ENCODE results near the gene AGRN.

The AGRN gene

DNA sequence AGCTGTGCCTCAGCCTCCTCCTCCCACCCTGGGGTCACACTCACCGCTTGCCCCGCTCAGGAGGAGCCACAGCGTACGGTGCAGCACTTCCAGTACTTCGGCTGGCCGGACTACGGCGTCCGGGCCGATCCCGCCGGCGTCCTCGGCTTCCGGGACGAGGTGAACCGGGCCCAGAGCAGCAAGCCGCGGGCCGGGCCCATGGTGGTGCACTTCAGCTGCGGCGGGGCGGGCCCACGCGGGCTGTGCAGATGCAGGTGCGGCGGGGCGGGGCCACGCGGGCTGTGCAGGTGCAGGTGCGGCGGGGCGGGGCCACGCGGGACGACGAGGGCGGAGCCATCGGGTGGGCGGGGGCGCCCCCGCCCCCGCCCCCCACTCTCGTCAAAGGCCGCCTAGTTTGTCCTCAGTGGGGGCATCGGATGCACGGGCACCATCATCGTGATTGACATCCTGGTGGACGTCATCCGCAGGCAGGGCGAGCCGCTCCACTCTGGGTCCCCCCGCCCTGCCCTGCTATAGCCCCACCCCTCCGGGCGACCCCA lies 48.7 kb downstream of the AGRN start:
- DNase-seq (ENCODE audit: low read depth), result no peak
- H3K4me3 ChIP-seq (ENCODE audit: low read length), result peak overlapping the region; percentile 78
- TF ChIP-seq, protein P1, sequence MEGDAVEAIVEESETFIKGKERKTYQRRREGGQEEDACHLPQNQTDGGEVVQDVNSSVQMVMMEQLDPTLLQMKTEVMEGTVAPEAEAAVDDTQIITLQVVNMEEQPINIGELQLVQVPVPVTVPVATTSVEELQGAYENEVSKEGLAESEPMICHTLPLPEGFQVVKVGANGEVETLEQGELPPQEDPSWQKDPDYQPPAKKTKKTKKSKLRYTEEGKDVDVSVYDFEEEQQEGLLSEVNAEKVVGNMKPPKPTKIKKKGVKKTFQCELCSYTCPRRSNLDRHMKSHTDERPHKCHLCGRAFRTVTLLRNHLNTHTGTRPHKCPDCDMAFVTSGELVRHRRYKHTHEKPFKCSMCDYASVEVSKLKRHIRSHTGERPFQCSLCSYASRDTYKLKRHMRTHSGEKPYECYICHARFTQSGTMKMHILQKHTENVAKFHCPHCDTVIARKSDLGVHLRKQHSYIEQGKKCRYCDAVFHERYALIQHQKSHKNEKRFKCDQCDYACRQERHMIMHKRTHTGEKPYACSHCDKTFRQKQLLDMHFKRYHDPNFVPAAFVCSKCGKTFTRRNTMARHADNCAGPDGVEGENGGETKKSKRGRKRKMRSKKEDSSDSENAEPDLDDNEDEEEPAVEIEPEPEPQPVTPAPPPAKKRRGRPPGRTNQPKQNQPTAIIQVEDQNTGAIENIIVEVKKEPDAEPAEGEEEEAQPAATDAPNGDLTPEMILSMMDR (conservative IDR thresholded peaks at IDR 0.05; ENCODE audit: low read depth, low read length), result no peak

DNA sequence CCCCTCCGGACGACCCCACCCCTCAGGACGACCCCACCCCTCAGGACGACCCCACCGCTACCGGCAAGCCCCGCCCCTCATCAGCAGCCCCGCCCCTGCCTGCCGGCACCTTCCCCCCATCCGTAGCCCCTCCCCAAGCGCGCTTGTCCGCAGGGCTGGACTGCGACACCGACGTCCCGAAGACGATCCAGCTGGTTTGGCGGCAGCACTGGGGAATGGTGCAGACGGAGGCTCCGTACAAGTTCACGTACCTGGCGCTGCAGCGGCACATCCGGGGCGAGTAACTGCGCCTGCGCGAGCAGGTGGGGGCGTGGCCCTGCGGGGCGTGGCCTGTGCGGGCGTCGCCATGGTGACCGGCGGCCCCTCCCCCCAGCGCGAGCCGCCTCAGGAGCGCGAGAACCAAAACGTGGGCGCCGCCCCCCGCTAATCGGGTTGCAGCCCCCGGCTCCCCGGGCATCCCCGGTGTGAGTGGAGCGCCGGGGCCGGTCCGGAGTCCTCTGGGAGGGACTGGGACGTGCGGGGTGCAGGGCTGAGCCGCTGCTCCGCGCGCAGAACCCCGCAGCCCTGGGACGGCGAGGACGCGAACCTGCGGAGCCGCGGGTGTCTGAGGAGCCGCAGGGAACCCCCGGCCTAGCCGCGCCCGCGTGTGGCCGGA lies 49.3 kb downstream of the AGRN start:
- TF ChIP-seq, protein P1 (conservative IDR thresholded peaks at IDR 0.05; ENCODE audit: low read depth, low read length), result no peak
- no peak for DNase-seq (ENCODE audit: low read depth)

DNA sequence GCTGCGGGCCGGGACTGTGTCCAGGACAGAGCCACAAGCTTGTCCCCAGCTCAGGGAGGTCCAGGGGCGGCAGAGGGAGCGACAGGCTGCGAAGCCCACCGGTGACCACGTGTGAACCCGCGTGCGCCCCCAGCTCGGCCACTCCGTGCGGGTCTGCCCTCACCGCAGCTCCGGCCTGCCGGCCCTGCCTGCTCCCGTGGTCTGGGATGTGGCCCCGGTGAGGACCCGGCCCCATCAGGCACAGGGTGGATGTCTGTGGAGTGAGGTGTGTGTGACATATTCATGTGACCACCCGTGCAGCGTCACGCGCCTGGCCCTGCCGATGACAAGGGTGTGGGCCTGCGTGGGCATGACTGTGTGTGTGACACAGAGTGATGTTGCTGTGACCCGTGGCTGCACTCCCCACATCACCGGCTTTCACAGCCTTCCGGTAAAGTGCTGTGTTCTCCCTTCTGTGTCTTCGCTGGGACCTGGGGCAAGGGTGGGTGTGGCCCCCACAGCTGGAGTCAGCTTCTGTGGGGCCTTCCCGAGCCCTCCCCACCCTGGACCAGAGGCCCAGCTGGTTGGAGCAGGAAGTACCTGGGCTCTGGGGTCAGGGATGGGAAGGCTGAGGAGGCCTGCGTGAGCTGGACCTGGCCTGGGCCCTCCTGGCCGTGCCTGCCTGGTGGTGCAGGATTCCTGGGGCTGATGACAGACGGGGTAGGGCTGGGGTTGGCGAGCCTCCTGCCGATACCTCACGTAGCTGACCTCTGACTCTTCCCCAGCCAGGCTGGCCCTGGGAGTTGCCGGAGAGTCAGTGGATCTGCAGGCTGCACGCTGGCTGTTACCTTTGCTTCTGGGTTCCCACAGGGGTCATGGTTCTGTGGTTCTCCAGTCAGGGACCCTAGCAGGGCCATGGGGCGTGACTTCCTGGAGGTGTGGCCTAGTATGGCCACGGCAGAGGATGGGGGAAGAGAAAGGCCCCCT lies 50.1 kb downstream of the AGRN start:
- no peak for DNase-seq (ENCODE audit: low read depth)
- peak overlapping the region; percentile 78 for H3K4me3 ChIP-seq (ENCODE audit: low read length)
- TF ChIP-seq, protein P1 (conservative IDR thresholded peaks at IDR 0.05; ENCODE audit: low read depth, low read length), result no peak

More for the DNA sequence above, 49.3 kb downstream of the AGRN start:
- H3K4me3 ChIP-seq (ENCODE audit: low read length), result peak overlapping the region; percentile 78

DNA sequence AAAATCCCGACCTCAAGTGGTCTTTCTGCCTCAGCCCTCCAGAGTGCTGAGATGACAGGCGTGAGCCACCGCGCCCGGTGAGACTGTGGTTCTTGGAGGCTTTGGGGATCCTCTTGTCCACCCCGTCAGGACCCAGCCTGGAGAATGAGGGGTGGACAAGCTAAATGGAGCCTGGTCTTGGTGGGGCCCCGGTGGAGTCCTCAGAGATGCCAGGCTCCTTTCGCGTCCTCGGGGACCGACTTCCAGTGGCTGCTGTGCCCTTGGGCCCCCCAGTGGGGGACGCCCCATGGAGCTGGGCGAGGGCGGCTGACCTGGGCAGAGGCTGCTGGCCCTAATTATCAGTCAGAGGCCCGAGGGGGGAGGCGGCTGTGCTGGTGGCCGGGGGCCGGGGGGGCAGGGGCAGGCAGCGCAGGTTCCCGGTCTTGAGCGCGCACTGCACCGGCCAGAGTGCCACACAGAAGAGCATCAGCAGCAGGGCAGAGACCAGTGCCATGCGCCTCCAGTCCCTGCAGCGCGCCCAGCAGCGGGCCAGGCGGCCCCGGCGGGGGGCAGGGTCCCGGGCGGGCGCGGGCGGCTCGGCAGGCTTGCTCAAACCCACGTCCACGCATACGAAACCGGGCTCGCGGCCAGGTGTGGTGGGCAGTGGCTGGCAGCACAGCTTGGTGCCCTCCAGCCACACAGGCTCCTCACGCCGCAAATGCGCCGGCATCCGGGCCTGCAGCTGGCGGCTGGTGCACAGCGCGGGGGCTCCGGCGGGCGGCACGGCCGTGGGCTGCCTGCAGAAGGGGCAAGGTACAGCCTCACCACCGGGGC lies 51.8 kb downstream of the AGRN start:
- DNase-seq (ENCODE audit: low read depth), result no peak
- TF ChIP-seq, protein P1 (conservative IDR thresholded peaks at IDR 0.05; ENCODE audit: low read depth, low read length), result no peak
- no peak overlapping the region for H3K4me3 ChIP-seq (ENCODE audit: low read length)

DNA sequence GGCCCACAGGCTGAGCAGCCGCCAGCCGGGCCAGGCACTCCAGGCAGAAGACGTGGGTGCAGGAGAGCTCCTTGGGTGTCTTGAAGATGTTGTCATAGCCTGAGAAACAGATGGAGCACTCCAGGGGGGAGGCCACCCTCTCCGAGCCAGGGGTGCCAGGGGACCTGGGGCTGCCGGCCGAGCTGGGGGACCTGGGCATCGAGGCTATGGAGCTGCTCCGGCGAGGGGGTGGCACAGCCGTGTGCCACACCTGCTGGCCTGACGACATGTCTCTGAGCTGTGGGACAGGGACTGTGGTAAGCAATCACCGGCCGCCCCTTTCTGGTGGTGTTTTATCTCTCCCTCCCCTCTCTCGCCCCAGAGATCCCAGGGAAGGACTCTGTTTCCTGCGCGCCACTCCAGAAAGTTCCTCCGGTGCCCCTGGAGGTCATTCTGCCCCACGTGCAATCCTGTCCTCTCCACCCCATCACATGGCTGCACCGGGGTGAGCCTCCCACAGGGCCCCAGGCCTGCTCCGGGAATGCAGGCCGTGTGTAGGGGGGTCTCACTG lies 52.5 kb downstream of the AGRN start:
- no peak for DNase-seq (ENCODE audit: low read depth)
- TF ChIP-seq, protein P1 (conservative IDR thresholded peaks at IDR 0.05; ENCODE audit: low read depth, low read length), result no peak
- H3K4me3 ChIP-seq (ENCODE audit: low read length), result no peak overlapping the region

Data from retinal pigment epithelial cell (primary cell).